Measurements from ENCODE around the gene PSG5.
"Not testable (repeated sequence)": the region's sequence is repeated elsewhere in the genome, so short reads cannot be mapped to it uniquely, and the experiment has no call there.

The PSG5 gene

DNA sequence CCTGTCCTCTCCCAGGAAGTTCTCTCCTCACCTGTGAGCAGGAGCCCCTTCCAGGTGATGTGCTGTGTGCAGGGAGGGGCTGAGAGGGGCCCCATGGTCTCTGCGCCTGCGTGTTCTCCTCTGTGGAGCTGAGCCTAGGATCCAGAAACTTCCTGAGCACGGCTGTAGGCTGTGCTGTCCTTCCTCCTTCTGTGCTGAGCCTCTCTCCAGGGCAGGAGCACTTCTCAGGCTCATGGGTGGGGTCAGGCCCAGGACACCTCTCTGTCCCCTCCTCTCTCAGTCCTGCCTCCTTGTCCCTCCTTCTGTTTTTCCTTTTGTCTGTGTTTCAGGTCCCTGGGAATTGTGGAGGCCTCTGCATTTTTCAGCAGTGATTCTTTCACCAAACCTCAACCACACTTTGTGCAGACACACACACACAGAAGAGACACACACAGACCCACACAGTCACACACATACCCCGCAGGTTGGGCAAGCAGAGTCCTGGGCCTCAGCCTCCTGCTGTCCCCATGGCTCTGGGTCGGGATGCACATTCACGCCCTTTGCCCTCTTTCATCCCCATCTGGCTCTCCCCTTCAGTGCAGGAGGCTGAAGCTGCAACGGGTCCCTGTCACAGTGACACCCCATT, at the start of gene PSG5:
Gene PSG5 (minus strand): TSS at position 226 of the 625 bp plus-strand sequence. CDS start 131 bp downstream, at position 95.
- H3K4me3 ChIP-seq (ENCODE audit: low read depth, low read length); DNase-seq (ENCODE audit: low read depth): not testable (repeated sequence)

DNA sequence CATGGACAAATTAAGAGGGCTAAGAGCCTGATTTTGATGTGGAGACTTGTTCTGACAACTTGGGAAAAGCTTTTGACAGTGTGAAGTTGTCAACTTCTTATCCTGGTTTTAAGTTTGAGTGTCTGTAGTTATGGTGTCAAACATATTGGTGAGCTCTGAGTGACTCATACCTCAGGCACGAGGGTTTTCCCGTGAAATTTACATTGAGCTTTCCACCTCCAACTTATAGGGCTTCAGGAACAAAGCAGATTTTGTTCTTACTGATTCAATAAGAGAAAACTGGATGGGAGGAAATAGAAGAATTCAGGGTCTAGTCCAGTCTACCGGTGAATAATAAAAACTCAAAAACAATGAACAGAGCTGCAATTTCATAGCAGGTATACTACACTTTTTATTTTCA, 49.4 kb upstream of the PSG5 start:
- not testable (repeated sequence) for H3K4me3 ChIP-seq (ENCODE audit: low read depth, low read length); DNase-seq (ENCODE audit: low read depth)

DNA sequence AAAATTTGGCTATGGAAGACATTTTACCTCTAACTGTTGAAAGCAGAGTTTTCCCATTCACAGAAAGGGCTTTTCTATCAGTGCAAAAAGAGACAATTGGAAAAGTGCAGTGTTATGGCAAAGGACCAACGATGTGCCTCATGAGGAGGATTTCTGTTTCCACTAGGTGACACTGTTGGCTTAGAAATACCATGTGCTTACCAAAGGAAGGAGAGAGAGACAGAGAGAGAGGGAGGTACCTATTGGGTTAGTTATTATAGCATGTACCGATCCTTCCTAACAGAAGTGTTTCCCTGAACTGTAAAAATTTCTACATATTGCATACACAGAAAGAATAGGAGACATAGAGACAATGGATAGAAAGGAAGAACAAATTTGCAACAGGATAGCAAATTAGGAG, 43.0 kb upstream of the PSG5 start:
- DNase-seq (ENCODE audit: low read depth) = no peak
- TF ChIP-seq, protein P1, sequence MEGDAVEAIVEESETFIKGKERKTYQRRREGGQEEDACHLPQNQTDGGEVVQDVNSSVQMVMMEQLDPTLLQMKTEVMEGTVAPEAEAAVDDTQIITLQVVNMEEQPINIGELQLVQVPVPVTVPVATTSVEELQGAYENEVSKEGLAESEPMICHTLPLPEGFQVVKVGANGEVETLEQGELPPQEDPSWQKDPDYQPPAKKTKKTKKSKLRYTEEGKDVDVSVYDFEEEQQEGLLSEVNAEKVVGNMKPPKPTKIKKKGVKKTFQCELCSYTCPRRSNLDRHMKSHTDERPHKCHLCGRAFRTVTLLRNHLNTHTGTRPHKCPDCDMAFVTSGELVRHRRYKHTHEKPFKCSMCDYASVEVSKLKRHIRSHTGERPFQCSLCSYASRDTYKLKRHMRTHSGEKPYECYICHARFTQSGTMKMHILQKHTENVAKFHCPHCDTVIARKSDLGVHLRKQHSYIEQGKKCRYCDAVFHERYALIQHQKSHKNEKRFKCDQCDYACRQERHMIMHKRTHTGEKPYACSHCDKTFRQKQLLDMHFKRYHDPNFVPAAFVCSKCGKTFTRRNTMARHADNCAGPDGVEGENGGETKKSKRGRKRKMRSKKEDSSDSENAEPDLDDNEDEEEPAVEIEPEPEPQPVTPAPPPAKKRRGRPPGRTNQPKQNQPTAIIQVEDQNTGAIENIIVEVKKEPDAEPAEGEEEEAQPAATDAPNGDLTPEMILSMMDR (IDR thresholded peaks at IDR 0.05; ENCODE audit: low read depth, low read length, missing control alignments) = no peak
- H3K4me3 ChIP-seq (ENCODE audit: low read depth, low read length) = no peak overlapping the region

DNA sequence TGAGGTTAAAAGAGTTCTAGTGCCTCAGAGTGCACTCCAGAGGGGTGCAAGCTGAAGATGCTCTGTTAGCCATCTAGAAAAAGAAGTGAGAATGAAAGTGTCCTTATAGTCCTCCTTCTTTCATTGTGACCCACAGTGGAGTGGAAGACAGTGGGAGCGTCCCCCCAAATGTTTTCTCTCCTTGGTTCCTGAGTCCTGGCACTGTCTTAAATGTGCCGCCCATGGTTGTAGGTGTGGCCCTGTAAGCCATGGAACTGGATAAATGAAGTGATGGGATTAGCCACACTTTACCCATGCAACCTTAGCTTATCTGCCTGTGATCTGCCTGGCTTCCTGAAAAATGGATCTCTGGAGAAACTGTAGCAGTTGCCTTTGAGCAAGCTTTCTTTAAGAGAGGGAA, 42.4 kb upstream of the PSG5 start:
- DNase-seq (ENCODE audit: low read depth); H3K4me3 ChIP-seq (ENCODE audit: low read depth, low read length): not testable (repeated sequence)

DNA sequence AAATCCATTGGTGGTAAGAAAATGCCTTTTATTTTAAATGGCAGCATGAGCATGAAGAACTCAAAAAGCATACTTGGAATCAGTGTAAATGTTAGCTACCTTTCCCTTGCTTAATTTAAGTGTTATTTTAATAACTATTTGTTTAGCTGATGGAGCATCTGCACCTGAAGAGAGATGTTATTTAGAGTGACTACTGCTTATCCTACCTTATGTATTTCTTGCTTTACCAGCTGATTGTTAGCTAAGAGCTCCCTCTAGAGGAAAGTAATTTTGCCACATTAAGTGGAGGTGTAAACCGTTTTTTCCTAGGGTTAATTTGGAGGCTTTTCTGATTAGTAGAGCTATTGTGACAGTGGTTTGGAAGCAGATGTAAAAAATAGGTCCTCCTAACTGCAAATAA, 40.6 kb upstream of the PSG5 start:
- not testable (repeated sequence) for DNase-seq (ENCODE audit: low read depth); H3K4me3 ChIP-seq (ENCODE audit: low read depth, low read length)

DNA sequence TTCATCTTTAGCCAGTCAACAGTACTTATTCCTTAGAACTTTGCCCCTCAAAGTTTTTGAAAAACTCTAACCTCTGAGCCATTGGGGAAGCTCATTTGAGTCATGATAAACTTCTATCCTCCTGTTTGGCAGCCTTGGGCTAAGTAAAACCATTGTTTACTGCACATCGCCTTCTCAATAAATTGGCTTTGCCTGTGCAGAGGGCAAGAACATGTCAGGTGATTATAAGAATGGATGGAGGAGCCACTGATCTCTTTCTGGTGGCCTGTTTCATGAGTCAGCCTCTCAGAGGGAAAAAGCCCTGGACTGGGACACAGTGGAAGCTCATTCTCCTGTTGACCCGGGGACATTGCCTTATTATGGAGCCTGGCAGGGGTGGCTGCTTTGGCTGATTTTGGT, 38.5 kb upstream of the PSG5 start:
- TF ChIP-seq, protein P1 (IDR thresholded peaks at IDR 0.05; ENCODE audit: low read depth, low read length, missing control alignments) = no peak
- no peak for DNase-seq (ENCODE audit: low read depth)
- no peak overlapping the region for H3K4me3 ChIP-seq (ENCODE audit: low read depth, low read length)

DNA sequence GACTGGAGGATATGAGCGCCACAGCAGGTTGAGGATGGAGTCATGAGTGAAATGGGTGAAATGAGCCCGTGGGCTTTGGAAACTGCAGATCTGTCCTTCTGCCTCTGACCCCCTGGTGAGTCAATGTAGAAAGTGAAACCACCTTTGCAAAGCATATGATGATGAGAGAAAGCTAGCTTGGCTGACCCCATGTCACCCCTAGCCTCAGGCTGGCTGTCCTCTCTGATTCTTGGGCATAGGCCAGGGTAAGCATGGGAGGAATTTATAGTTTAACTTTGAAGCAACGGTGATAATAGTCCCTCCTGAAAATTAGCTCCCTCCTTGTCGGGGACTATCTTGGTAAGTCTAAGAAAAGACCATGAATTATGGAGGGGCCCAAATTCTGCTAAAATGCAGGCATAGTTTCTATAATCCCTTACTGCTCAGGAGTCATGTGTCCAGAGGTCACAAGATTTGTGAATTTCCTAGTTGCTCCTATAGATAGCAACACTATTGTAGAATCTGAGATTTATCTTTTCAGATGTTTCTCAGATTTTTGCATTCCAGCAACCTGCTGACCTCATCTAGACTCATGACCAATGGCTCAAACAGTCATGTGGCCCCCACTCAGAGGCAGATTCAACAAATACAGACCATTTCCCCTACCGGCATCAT, 38.0 kb upstream of the PSG5 start:
- DNase-seq (ENCODE audit: low read depth); H3K4me3 ChIP-seq (ENCODE audit: low read depth, low read length): not testable (repeated sequence)

DNA sequence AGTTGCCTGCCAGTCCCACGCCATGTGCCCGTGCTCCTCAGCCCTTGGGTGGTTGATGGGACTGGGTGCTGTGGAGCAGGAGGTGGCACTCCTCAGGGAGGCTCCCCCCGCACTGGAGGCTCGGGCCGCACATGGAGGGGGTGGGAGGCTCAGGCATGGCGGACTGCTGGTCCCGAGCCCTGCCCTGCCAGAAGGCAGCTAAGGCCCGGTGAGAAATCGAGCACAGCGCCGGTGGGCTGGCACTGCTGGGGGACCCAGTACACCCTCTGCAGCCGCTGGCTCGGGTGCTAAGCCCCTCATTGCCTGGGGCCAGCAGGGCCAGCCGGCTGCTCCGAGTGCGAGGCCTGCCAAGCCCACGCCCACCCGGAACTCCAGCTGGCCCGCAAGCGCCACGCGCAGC, 35.6 kb upstream of the PSG5 start:
- H3K4me3 ChIP-seq (ENCODE audit: low read depth, low read length); DNase-seq (ENCODE audit: low read depth): not testable (repeated sequence)

DNA sequence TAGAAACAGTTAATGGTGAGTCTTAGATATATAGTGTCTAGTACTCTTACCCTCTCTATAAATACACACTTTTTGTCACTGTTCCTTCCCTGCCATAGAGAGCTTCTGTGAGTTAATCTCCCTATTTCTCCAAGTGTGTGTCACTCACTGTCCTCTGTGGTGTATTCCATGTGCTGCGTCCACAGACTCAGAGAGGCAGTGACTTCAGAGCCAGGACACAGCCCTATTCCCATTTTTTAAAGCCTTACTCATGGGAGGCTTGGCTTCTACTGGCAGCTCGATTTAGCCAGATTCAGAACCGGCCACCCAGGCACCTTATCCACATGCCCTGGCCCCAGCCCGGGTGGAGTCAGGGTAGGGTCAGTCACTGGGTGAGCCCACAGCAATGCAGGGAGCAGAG, 32.8 kb upstream of the PSG5 start:
- not testable (repeated sequence) for H3K4me3 ChIP-seq (ENCODE audit: low read depth, low read length); DNase-seq (ENCODE audit: low read depth)

DNA sequence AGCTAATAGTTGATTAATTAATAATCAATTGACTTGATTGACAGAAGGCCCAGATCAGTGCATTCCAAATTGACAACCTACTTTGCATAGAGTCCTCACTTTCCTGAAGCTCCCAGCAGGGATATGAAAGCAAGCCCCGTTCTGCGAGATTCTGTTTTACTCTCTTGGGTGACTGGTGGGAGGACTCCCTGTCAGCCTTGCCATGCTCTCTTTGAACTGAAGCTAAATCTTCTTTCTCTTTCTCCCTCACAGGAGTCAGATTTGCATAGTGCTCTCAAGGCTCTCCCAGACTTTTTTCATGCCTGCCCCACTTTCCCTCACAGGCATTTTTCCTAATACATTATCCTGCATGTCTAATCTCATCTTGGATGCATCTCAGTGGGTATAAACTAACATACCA, 29.5 kb upstream of the PSG5 start:
- DNase-seq (ENCODE audit: low read depth); H3K4me3 ChIP-seq (ENCODE audit: low read depth, low read length): not testable (repeated sequence)

DNA sequence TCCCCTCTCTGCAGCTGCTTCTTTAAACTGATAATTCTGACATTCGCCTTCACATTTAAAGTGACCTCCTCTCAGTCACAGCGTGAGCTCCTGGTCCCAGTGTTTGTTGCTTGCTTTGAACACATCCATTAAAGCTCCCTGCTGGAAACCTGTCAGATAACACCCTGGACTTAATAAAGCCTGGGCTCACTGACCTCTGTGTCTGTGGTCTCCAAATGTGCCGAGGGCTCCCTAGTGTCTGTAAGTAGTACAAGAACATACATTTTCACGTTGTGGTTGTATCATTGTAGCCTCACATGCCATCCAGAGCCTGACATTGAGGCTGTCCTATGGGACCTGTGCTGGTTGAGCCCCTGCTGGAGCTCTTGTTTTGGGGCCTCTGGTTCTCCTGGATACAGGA, 21.7 kb upstream of the PSG5 start:
- TF ChIP-seq, protein P1 (IDR thresholded peaks at IDR 0.05; ENCODE audit: low read depth, low read length, missing control alignments) = no peak
- H3K4me3 ChIP-seq (ENCODE audit: low read depth, low read length) = no peak overlapping the region

More for the DNA sequence above, 21.7 kb upstream of the PSG5 start:
- no peak for DNase-seq (ENCODE audit: low read depth)

All from GM12864 (cell line).